Umbilical cord (tissue), 2 donors: ENCODE results near the gene CACNA1F. TPM values are rescaled to one million over a fixed set of nuclear protein-coding genes. Genes with fewer than 3 reads are reported as not detected.

Experiments used
- DNase-seq: peaks from one replicate; pipeline ENCODE4 v3.0.0-alpha.2; 2015; ENCODE audit warnings: low spot score
- total RNA-seq: library from RNA; depleted of rRNA; stranded (reverse); fragments of >200 nt; gene quantifications from one replicate; pipeline ENCODE4 v1.2.3, GENCODE V29; 2014; ENCODE audit warnings: low replicate concordance; ENCODE audit not compliant: insufficient read depth

The CACNA1F gene
- total RNA-seq, 1 donor from 2014 or later = not detected

GRCh38 chrX:49257846-49258748 is 25.0 kb upstream of the CACNA1F start:
- no peak for DNase-seq

- DNase-seq = no peak
These were observed 24.1 kb upstream of the CACNA1F start for GRCh38 chrX:49257074-49257790.

GRCh38 chrX:49256268-49256995 is 23.3 kb upstream of the CACNA1F start:
- DNase-seq = no peak

- DNase-seq = no peak
These were observed 21.5 kb upstream of the CACNA1F start for GRCh38 chrX:49254639-49255038.

GRCh38 chrX:49251325-49251724 is 18.2 kb upstream of the CACNA1F start:
- DNase-seq = no peak

GRCh38 chrX:49250578-49250977 is 17.4 kb upstream of the CACNA1F start:
- DNase-seq = no peak

GRCh38 chrX:49250066-49250465 is 16.9 kb upstream of the CACNA1F start:
- no peak for DNase-seq

GRCh38 chrX:49249616-49250015 is 16.5 kb upstream of the CACNA1F start:
- DNase-seq = no peak

- DNase-seq = no peak
These were observed 15.9 kb upstream of the CACNA1F start for GRCh38 chrX:49249071-49249470.

GRCh38 chrX:49247916-49248811 is 15.0 kb upstream of the CACNA1F start:
- DNase-seq = peak; percentile 66

- DNase-seq = no peak
These were observed 14.2 kb upstream of the CACNA1F start for GRCh38 chrX:49247346-49247745.

- no peak for DNase-seq
These were observed 13.4 kb upstream of the CACNA1F start for GRCh38 chrX:49246541-49246940.

- DNase-seq = no peak
These were observed 11.1 kb upstream of the CACNA1F start for GRCh38 chrX:49244207-49244606.

GRCh38 chrX:49243166-49243565 is 10.0 kb upstream of the CACNA1F start:
- no peak for DNase-seq

GRCh38 chrX:49242545-49243066 is 9.5 kb upstream of the CACNA1F start:
- DNase-seq = no peak

GRCh38 chrX:49238735-49239134 is 5.6 kb upstream of the CACNA1F start:
- DNase-seq = no peak

GRCh38 chrX:49237060-49237459 is 3.9 kb upstream of the CACNA1F start:
- no peak for DNase-seq

GRCh38 chrX:49233887-49234555 is 881 bp upstream of the CACNA1F start:
- DNase-seq = no peak

GRCh38 chrX:49232525-49232924 is 615 bp downstream of the CACNA1F start:
- DNase-seq = no peak

GRCh38 chrX:49231333-49232000 is 1.7 kb downstream of the CACNA1F start:
- no peak for DNase-seq
